Activated naive CD4-positive, alpha-beta T cell (primary cell): ENCODE results near the gene PSG1.
"Not testable (repeated sequence)": the region's sequence is repeated elsewhere in the genome, so short reads cannot be mapped to it uniquely, and the experiment has no call there.

Source experiments
- DNase-seq, 4 experiments: peaks; one replicate each; lab custom pipeline; 2025; lab: John Stamatoyannopoulos, UW

The PSG1 gene

GRCh38 chr19:42819960-42820650 is 59.4 kb downstream of the PSG1 start:
- DNase-seq, result not testable (repeated sequence)

- no peak for DNase-seq
These were observed 62.6 kb downstream of the PSG1 start for GRCh38 chr19:42816894-42817293.
